ENCODE measurements around the gene AMPD3. TPM values are rescaled to one million over a fixed set of nuclear protein-coding genes. Genes with fewer than 3 reads are reported as not detected.

The AMPD3 gene
- total RNA-seq, 1 donor from 2014 or later, result 3.4 TPM

DNA sequence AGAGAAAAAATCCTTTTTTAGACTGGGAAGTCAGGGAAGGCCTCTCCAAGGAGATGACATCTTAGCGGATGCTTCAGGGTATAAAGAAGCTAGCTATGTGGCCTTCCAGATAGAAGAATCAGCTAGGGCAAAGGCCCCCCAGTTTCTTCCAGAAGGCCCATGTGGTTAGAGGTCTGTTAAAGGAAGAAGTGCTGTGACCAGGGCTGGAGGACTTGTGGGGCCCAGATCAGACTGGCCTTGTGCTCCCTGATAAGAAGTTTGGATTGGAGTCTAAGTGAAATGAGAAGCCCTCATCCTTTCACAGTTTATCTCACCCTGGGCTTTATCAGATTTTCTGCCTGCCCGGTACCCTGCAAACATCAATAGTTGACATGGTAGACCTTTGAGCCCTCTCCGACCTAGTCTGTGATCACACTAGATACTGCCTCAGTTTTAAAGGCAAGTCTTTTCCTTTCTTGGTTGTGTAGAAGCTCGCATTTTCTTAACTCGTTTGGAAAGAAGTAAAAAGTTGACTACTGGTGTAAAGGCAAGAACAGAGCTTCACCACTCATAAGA is 7.8 kb downstream of the AMPD3 start:
- TF ChIP-seq CTCF (IDR thresholded peaks at IDR 0.05; ENCODE audit: borderline replicate concordance), result no peak
- Histone ChIP-seq H3K36me3 (no peaks in the 10 kb centered on the region), H3K4me3 (no peak overlapping the region), H3K27me3 (ENCODE audit: low read depth) (no peaks in the 10 kb centered on the region), H3K4me1 (no peaks in the 10 kb centered on the region), H3K9me3 (replicated peaks) (peaks cover 6% of the 10 kb centered on the region), H3K27ac (replicated peaks) (no peak overlapping the region)
- DNase-seq, result no peak
- intact Hi-C loops (cut with micrococcal nuclease), result no loop called here

- TF ChIP-seq CTCF (IDR thresholded peaks at IDR 0.05; ENCODE audit: borderline replicate concordance), result no peak
- H3K27ac ChIP-seq (replicated peaks), result no peak overlapping the region
- no peaks in the 10 kb centered on the region for H3K4me1 ChIP-seq
- intact Hi-C loops (cut with micrococcal nuclease), result no loop called here
- peaks cover 9% of the 10 kb centered on the region for H3K9me3 ChIP-seq (replicated peaks)
- H3K27me3 ChIP-seq (ENCODE audit: low read depth), result no peaks in the 10 kb centered on the region
- H3K4me3 ChIP-seq, result no peak overlapping the region
- no peak for DNase-seq
- no peaks in the 10 kb centered on the region for H3K36me3 ChIP-seq
Measured at GRCh38 chr11:10473371-10473770, 18.3 kb downstream of the AMPD3 start.

GRCh38 chr11:10474551-10474950 is 19.5 kb downstream of the AMPD3 start:
- Histone ChIP-seq H3K9me3 (replicated peaks) (peaks cover 9% of the 10 kb centered on the region), H3K27ac (replicated peaks) (no peak overlapping the region), H3K36me3 (no peaks in the 10 kb centered on the region), H3K4me3 (no peak overlapping the region), H3K4me1 (no peaks in the 10 kb centered on the region), H3K27me3 (ENCODE audit: low read depth) (no peaks in the 10 kb centered on the region)
- intact Hi-C loops (cut with micrococcal nuclease), result no loop called here
- DNase-seq, result no peak
- TF ChIP-seq CTCF (IDR thresholded peaks at IDR 0.05; ENCODE audit: borderline replicate concordance), result no peak

GRCh38 chr11:10476342-10476741 is 21.3 kb downstream of the AMPD3 start:
- Histone ChIP-seq H3K4me3 (no peak overlapping the region), H3K4me1 (no peaks in the 10 kb centered on the region), H3K36me3 (no peaks in the 10 kb centered on the region), H3K27me3 (ENCODE audit: low read depth) (no peaks in the 10 kb centered on the region), H3K27ac (replicated peaks) (no peak overlapping the region), H3K9me3 (replicated peaks) (no peaks in the 10 kb centered on the region)
- intact Hi-C loops (cut with micrococcal nuclease), result no loop called here
- no peak for DNase-seq
- TF ChIP-seq CTCF (IDR thresholded peaks at IDR 0.05; ENCODE audit: borderline replicate concordance), result no peak

- H3K27ac ChIP-seq (replicated peaks), result no peak overlapping the region
- H3K4me3 ChIP-seq, result no peak overlapping the region
- no peak for TF ChIP-seq CTCF (IDR thresholded peaks at IDR 0.05; ENCODE audit: borderline replicate concordance)
- intact Hi-C loops (cut with micrococcal nuclease), result no loop called here
- H3K27me3 ChIP-seq (ENCODE audit: low read depth), result no peaks in the 10 kb centered on the region
- H3K4me1 ChIP-seq, result no peaks in the 10 kb centered on the region
- H3K9me3 ChIP-seq (replicated peaks), result no peaks in the 10 kb centered on the region
- no peaks in the 10 kb centered on the region for H3K36me3 ChIP-seq
- no peak for DNase-seq
Measured at GRCh38 chr11:10476927-10477689, 22.0 kb downstream of the AMPD3 start.

All from left ventricle myocardium inferior (tissue), 1 donor.